Body of pancreas (tissue), 4 donors: ENCODE data around the gene GP1BB. TPM values are rescaled to one million over a fixed set of nuclear protein-coding genes. Genes with fewer than 3 reads are reported as not detected.

ENCODE experiments used
- ATAC-seq: fragments of 150-250 bp; one replicate; pipeline ENCODE4 v1.9.1; 2016
- DNase-seq, 4 donors: peaks; one replicate each; pipeline ENCODE4 v3.0.0-alpha.2; 2019
- H3K27ac ChIP-seq, 4 donors: fragments of 200-600 bp; sonication (generic); 1 replicate in 3 of 4; 2 replicates in 1 of 4; pipeline versions ENCODE4 v1.5.1 to v1.6.1; 2016 to 2019; ENCODE audit warnings: mild to moderate bottlenecking in 1 of 4, mixed read lengths in 1 of 4, moderate library complexity in 1 of 4
- H3K27me3 ChIP-seq, 2 donors: fragments of 200-600 bp; sonication (generic); one replicate each; pipeline ENCODE4 v1.6.0; 2016; ENCODE audit warnings: mild to moderate bottlenecking in 1 of 2
- H3K36me3 ChIP-seq, 2 donors: fragments of 200-600 bp; sonication (generic); replicated peaks in 1 of 2; 2 replicates each; pipeline ENCODE4 v1.5.1; 2016; ENCODE audit warnings: low read depth in 2 of 2; ENCODE audit not compliant: insufficient read depth in 1 of 2
- H3K4me1 ChIP-seq: fragments of 200-600 bp; sonication (generic); one replicate; pipeline ENCODE4 v1.6.0; 2016
- H3K4me3 ChIP-seq, 2 donors: fragments of 200-600 bp; sonication (generic); 1 replicate in 1 of 2; 2 replicates in 1 of 2; pipeline ENCODE4 v1.5.1; 2016 to 2019
- H3K9me3 ChIP-seq, 3 donors: fragments of 200-600 bp; sonication (generic); 1 replicate in 2 of 3; 2 replicates in 1 of 3; pipeline ENCODE4 v1.5.1; 2016
- CTCF ChIP-seq, 7 experiments: fragments of 450-650 bp in 4 of 7; fragments of 200-600 bp in 3 of 7; sonication (generic) in 3 of 7; IDR thresholded peaks; one replicate each; pipeline ENCODE4 v1.5.1; 2016 to 2019; ENCODE audit warnings: antibody characterized with exemption in 7 of 7
- POLR2A ChIP-seq, 3 donors: fragments of 450-650 bp; IDR thresholded peaks; one replicate each; pipeline ENCODE4 v1.6.1; 2016; ENCODE audit warnings: antibody characterized with exemption in 3 of 3, mild to moderate bottlenecking in 2 of 3
- WGBS, 2 donors: methylation state at CpG; one replicate each; pipeline ENCODE4 v1.1.5; 2017; 5-methylcytosine and 5-hydroxymethylcytosine counted together
- intact Hi-C: fragments of 100-400 bp; cut with DNase I; formaldehyde crosslinking; loops from one replicate; pipeline ENCODE4 v1.15.1; 2023
- total RNA-seq, 2 donors: library from RNA; depleted of rRNA; stranded (reverse); fragments of >200 nt; gene quantifications; one replicate each; pipeline ENCODE4 v1.1.0, GENCODE V29; 2016

Gene GP1BB
- total RNA-seq, 2 donors from 2014 or later = 6.2 to 29.7 TPM

- H3K36me3 ChIP-seq = no peaks in the 10 kb centered on the region
- H3K9me3 ChIP-seq = no peaks in the 10 kb centered on the region
- intact Hi-C loops = no loop called here
- ATAC-seq (no peak), DNase-seq (no peak)
- TF ChIP-seq POLR2A (IDR thresholded peaks at IDR 0.05) (no peak), CTCF (IDR thresholded peaks at IDR 0.05) (no peak)
- no peak overlapping the region for H3K4me3 ChIP-seq
- no peaks in the 10 kb centered on the region for H3K27me3 ChIP-seq
- WGBS, 2 donors = 20 to 85% methylated on average over 1 to 9 of the region's 9 CpGs
- no peak overlapping the region for H3K27ac ChIP-seq
- peaks cover 32% of the 10 kb centered on the region for H3K4me1 ChIP-seq
Observed at GRCh38 chr22:19717181-19717580, 6.2 kb upstream of the GP1BB start.

- Histone ChIP-seq H3K4me1 (peaks cover 36% of the 10 kb centered on the region), H3K27me3 (no peaks in the 10 kb centered on the region), H3K27ac (no peak overlapping the region), H3K36me3 (no peaks in the 10 kb centered on the region), H3K9me3 (no peaks in the 10 kb centered on the region), H3K4me3 (peak overlapping the region in 1 of 2 donors; percentile 30)
- WGBS, 2 donors = 9 to 69% methylated on average over 2 to 68 of the region's 96 CpGs
- TF ChIP-seq POLR2A (IDR thresholded peaks at IDR 0.05) (no peak), CTCF (IDR thresholded peaks at IDR 0.05) (peak; percentile 64 to 98 (median 92))
- DNase-seq (peak; percentile 66 to 79 (median 75)), ATAC-seq (peak; percentile 78)
- intact Hi-C loops = no loop called here
Observed at GRCh38 chr22:19717691-19718455, 5.5 kb upstream of the GP1BB start.

DNA sequence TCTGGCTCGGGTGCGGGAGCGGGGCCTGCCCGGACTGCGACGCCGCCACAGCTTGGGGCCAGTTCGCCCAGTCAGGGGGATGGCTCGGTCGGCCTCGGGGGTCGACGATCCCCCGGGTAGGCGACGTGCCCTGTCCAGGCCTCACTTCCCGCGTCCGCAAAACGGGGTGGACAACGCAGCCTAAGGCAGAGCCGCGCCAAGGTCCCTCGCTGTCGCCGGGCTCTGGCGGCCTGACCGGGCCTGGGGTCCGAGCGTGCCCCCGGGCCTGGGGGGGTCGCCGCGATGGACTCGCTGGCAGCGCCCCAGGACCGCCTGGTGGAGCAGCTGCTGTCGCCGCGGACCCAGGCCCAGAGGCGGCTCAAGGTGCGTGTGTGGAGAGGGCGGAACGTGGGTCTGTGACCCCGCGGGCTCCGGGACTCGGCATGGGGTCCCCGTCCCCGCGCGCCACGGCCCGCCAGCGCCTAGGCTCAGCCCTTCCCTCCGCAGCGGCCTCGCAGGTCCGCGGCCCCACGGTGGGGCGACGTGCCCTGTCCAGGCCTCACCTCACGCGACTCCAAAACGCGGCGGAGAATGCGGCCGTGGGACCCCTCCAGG is 4.8 kb upstream of the GP1BB start:
- intact Hi-C loops = no loop called here
- no peak overlapping the region for H3K27ac ChIP-seq
- WGBS, 2 donors = 6% methylated on average over 56 of the region's 70 CpGs; no CpG with 5 or more reads in 1 of the 2 donors
- no peak overlapping the region for H3K4me3 ChIP-seq
- H3K9me3 ChIP-seq = no peaks in the 10 kb centered on the region
- no peaks in the 10 kb centered on the region for H3K27me3 ChIP-seq
- H3K36me3 ChIP-seq = no peaks in the 10 kb centered on the region
- DNase-seq = no peak
- no peak for ATAC-seq
- TF ChIP-seq POLR2A (IDR thresholded peaks at IDR 0.05) = no peak
- no peak for TF ChIP-seq CTCF (IDR thresholded peaks at IDR 0.05)
- H3K4me1 ChIP-seq = peaks cover 41% of the 10 kb centered on the region

DNA sequence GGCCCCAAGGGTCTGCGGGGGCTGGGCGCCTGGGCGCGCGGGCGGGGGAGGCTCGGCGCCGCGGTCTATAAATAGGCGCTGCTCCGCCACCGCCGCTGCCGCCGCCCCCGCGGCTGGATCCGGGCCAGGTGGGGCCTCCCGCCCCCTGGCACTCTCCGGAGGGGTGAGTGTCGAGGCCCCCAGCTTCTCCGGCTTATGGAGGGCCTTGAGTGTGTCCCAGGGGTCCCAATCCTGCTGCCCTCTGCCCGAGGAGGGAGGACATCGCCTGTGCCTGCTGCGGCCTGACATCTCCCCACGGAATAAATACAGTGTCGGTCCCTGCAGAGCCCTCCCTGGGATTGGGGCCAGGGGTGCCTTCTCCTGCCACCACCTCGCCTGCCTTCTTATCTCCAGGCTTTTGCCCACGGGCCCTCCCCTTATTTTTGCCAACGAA is 4.3 kb upstream of the GP1BB start:
- TF ChIP-seq POLR2A (IDR thresholded peaks at IDR 0.05) (no peak), CTCF (IDR thresholded peaks at IDR 0.05) (no peak)
- ATAC-seq (no peak), DNase-seq (no peak)
- Histone ChIP-seq H3K27ac (no peak overlapping the region), H3K36me3 (no peaks in the 10 kb centered on the region), H3K27me3 (no peaks in the 10 kb centered on the region), H3K9me3 (no peaks in the 10 kb centered on the region), H3K4me3 (no peak overlapping the region), H3K4me1 (peaks cover 41% of the 10 kb centered on the region)
- WGBS, 2 donors = 35 to 72% methylated on average over 12 to 30 of the region's 31 CpGs
- intact Hi-C loops = no loop called here
